Panc1 (cell line): Measurements from ENCODE around the gene NPM3.

Source experiments
- POLR2AphosphoS5 ChIP-seq: IDR thresholded peaks from 2 replicates; pipeline ENCODE4 v1.6.1; 2012; ENCODE audit warnings: mild to moderate bottlenecking, low read depth, low read length, moderate library complexity
- SIN3A ChIP-seq: IDR thresholded peaks from 2 replicates; pipeline ENCODE4 v1.6.1; 2012; ENCODE audit warnings: low read depth, mild to moderate bottlenecking, low read length, moderate library complexity, borderline replicate concordance; ENCODE audit not compliant: insufficient read depth
- TCF7L2 ChIP-seq: IDR thresholded peaks from 2 replicates; pipeline ENCODE4 v1.6.1; 2011; ENCODE audit warnings: mild to moderate bottlenecking, low read depth, low read length, inconsistent platforms
- TF ChIP-seq, protein P1 (sequence below): fragments of 450-650 bp; IDR thresholded peaks from 2 replicates; pipeline ENCODE4 v1.5.1; 2017; ENCODE audit warnings: mild to moderate bottlenecking
- TF ChIP-seq, protein P2 (sequence below), 2 experiments: IDR thresholded peaks; 2 replicates each; pipeline ENCODE4 v1.6.1; 2011 to 2012; ENCODE audit warnings: low read depth in 2 of 2, control low read depth in 1 of 2, low read length in 1 of 2, mild to moderate bottlenecking in 1 of 2, moderate library complexity in 1 of 2; ENCODE audit not compliant: insufficient read depth in 1 of 2

DNA sequence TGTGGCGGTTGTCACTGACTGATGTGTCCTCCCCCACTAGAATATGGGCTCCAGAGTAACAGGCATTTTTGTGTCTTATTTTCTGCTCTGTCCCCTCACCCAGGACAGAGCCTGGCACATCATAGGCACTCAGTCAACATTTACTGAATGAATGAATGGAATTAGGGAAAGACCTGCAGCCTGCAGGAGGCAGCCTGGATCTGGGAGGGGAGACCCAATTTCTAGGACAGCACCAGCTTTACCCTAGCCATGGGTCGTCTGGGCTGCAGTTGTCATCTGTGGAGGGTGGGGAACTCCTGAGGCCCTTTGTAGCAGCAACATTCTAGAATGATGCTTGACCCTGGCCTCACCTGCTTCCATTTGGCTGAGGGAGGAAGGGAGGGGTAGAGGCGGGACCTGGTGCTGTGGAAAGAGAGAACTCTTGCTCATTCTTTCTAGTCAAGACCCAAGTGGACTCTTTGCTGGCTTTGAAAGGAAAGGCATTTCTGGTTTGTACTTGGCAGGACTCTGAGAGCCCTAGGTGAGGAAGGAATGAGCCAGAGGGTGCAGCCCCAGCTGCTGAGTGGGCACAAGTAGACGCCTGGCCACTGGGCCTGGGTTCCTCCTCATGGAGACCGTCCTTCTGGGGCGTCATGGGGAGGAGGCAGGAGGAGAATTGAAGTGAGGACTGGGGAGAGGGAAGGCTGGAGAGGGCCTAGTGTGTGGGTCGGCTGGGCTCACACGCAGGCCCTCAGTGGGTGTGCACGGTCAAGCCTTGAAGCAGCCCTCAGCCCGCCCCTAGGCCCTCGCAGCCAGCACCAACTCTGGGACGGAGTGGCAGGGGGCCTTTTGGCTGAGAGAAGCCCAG, 16.3 kb downstream of the NPM3 start:
- TF ChIP-seq, protein P1, sequence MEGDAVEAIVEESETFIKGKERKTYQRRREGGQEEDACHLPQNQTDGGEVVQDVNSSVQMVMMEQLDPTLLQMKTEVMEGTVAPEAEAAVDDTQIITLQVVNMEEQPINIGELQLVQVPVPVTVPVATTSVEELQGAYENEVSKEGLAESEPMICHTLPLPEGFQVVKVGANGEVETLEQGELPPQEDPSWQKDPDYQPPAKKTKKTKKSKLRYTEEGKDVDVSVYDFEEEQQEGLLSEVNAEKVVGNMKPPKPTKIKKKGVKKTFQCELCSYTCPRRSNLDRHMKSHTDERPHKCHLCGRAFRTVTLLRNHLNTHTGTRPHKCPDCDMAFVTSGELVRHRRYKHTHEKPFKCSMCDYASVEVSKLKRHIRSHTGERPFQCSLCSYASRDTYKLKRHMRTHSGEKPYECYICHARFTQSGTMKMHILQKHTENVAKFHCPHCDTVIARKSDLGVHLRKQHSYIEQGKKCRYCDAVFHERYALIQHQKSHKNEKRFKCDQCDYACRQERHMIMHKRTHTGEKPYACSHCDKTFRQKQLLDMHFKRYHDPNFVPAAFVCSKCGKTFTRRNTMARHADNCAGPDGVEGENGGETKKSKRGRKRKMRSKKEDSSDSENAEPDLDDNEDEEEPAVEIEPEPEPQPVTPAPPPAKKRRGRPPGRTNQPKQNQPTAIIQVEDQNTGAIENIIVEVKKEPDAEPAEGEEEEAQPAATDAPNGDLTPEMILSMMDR, result no peak
- TF ChIP-seq, protein P2, sequence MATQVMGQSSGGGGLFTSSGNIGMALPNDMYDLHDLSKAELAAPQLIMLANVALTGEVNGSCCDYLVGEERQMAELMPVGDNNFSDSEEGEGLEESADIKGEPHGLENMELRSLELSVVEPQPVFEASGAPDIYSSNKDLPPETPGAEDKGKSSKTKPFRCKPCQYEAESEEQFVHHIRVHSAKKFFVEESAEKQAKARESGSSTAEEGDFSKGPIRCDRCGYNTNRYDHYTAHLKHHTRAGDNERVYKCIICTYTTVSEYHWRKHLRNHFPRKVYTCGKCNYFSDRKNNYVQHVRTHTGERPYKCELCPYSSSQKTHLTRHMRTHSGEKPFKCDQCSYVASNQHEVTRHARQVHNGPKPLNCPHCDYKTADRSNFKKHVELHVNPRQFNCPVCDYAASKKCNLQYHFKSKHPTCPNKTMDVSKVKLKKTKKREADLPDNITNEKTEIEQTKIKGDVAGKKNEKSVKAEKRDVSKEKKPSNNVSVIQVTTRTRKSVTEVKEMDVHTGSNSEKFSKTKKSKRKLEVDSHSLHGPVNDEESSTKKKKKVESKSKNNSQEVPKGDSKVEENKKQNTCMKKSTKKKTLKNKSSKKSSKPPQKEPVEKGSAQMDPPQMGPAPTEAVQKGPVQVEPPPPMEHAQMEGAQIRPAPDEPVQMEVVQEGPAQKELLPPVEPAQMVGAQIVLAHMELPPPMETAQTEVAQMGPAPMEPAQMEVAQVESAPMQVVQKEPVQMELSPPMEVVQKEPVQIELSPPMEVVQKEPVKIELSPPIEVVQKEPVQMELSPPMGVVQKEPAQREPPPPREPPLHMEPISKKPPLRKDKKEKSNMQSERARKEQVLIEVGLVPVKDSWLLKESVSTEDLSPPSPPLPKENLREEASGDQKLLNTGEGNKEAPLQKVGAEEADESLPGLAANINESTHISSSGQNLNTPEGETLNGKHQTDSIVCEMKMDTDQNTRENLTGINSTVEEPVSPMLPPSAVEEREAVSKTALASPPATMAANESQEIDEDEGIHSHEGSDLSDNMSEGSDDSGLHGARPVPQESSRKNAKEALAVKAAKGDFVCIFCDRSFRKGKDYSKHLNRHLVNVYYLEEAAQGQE (IDR thresholded peaks at IDR 0.05; ENCODE audit: insufficient read depth in 1 of 2, low read depth in 2 of 2, low read length in 1 of 2), result no peak
- TF ChIP-seq POLR2AphosphoS5, result no peak
- TF ChIP-seq SIN3A, result no peak
- no peak for TF ChIP-seq TCF7L2
